Vagina (tissue), 2 donors: ENCODE measurements around the gene BTBD3.

Experiments
- POLR2AphosphoS5 ChIP-seq, 2 donors: sonication (generic); formaldehyde crosslinking; IDR thresholded peaks; one replicate each; pipeline ENCODE4 v1.9.0; 2017; ENCODE audit warnings: antibody characterized with exemption in 2 of 2, mild to moderate bottlenecking in 2 of 2, low read depth in 1 of 2; ENCODE audit not compliant: insufficient read depth in 1 of 2
- TF ChIP-seq, protein P1 (sequence below), 3 experiments: fragments of 450-650 bp in 2 of 3; fragments of 200-600 bp in 1 of 3; sonication (generic) in 1 of 3; IDR thresholded peaks; one replicate each; pipeline ENCODE4 v1.5.1; 2017 to 2019; ENCODE audit warnings: antibody characterized with exemption in 3 of 3, mild to moderate bottlenecking in 2 of 3, moderate library complexity in 2 of 3

- TF ChIP-seq, protein P1, sequence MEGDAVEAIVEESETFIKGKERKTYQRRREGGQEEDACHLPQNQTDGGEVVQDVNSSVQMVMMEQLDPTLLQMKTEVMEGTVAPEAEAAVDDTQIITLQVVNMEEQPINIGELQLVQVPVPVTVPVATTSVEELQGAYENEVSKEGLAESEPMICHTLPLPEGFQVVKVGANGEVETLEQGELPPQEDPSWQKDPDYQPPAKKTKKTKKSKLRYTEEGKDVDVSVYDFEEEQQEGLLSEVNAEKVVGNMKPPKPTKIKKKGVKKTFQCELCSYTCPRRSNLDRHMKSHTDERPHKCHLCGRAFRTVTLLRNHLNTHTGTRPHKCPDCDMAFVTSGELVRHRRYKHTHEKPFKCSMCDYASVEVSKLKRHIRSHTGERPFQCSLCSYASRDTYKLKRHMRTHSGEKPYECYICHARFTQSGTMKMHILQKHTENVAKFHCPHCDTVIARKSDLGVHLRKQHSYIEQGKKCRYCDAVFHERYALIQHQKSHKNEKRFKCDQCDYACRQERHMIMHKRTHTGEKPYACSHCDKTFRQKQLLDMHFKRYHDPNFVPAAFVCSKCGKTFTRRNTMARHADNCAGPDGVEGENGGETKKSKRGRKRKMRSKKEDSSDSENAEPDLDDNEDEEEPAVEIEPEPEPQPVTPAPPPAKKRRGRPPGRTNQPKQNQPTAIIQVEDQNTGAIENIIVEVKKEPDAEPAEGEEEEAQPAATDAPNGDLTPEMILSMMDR (IDR thresholded peaks at IDR 0.05), result no peak
- no peak for TF ChIP-seq POLR2AphosphoS5 (IDR thresholded peaks at IDR 0.05; ENCODE audit: insufficient read depth in 1 of 2, low read depth in 1 of 2)
Measured at GRCh38 chr20:11919581-11919980, 1.9 kb downstream of the BTBD3 start.
